IPS-18a (cell line): ENCODE measurements around the gene MRNIP.

Source experiments
- H3K27ac ChIP-seq: one replicate; pipeline ENCODE4 v1.5.1; 2013; ENCODE audit warnings: low read length
- H3K27me3 ChIP-seq: one replicate; pipeline ENCODE4 v1.6.1; 2013; ENCODE audit warnings: mild to moderate bottlenecking, low read length; ENCODE audit not compliant: control insufficient read depth, insufficient read depth
- H3K36me3 ChIP-seq: one replicate; pipeline ENCODE4 v1.6.1; 2013; ENCODE audit warnings: low read depth, low read length; ENCODE audit not compliant: control insufficient read depth
- H3K4me1 ChIP-seq: one replicate; pipeline ENCODE4 v1.6.1; 2013; ENCODE audit warnings: low read depth, low read length; ENCODE audit not compliant: control insufficient read depth
- H3K4me3 ChIP-seq: one replicate; pipeline ENCODE4 v1.5.1; 2013; ENCODE audit warnings: low read length
- H3K9ac ChIP-seq: one replicate; pipeline ENCODE4 v1.6.1; 2013; ENCODE audit warnings: mild to moderate bottlenecking, low read length, moderate library complexity
- H3K9me3 ChIP-seq: one replicate; pipeline ENCODE4 v1.6.1; 2013; ENCODE audit warnings: low read depth, low read length; ENCODE audit not compliant: control insufficient read depth

Gene MRNIP

GRCh38 chr5:179900206-179900605 lies 41.6 kb upstream of the MRNIP start:
- H3K4me1 ChIP-seq = no peaks in the 10 kb centered on the region
- H3K9ac ChIP-seq = no peak overlapping the region
- no peak overlapping the region for H3K27ac ChIP-seq
- H3K9me3 ChIP-seq = no peaks in the 10 kb centered on the region
- H3K4me3 ChIP-seq = no peak overlapping the region
- H3K27me3 ChIP-seq = no peaks in the 10 kb centered on the region
- H3K36me3 ChIP-seq = peaks cover 17% of the 10 kb centered on the region

- H3K9me3 ChIP-seq = no peaks in the 10 kb centered on the region
- H3K27me3 ChIP-seq = no peaks in the 10 kb centered on the region
- H3K36me3 ChIP-seq = peaks cover 33% of the 10 kb centered on the region
- no peak overlapping the region for H3K27ac ChIP-seq
- H3K4me1 ChIP-seq = no peaks in the 10 kb centered on the region
- H3K9ac ChIP-seq = no peak overlapping the region
- H3K4me3 ChIP-seq = no peak overlapping the region
Observed at GRCh38 chr5:179895861-179896260, 37.2 kb upstream of the MRNIP start.

- H3K27me3 ChIP-seq = no peaks in the 10 kb centered on the region
- no peak overlapping the region for H3K27ac ChIP-seq
- H3K4me1 ChIP-seq = no peaks in the 10 kb centered on the region
- H3K4me3 ChIP-seq = no peak overlapping the region
- peaks cover 41% of the 10 kb centered on the region for H3K36me3 ChIP-seq
- H3K9ac ChIP-seq = no peak overlapping the region
- H3K9me3 ChIP-seq = no peaks in the 10 kb centered on the region
Observed at GRCh38 chr5:179893958-179894895, 35.6 kb upstream of the MRNIP start.

GRCh38 chr5:179893076-179893957 lies 34.7 kb upstream of the MRNIP start:
- no peaks in the 10 kb centered on the region for H3K9me3 ChIP-seq
- H3K9ac ChIP-seq = no peak overlapping the region
- H3K27me3 ChIP-seq = no peaks in the 10 kb centered on the region
- no peak overlapping the region for H3K27ac ChIP-seq
- H3K4me1 ChIP-seq = no peaks in the 10 kb centered on the region
- peaks cover 38% of the 10 kb centered on the region for H3K36me3 ChIP-seq
- no peak overlapping the region for H3K4me3 ChIP-seq

GRCh38 chr5:179892255-179892654 lies 33.6 kb upstream of the MRNIP start:
- H3K27ac ChIP-seq = no peak overlapping the region
- H3K27me3 ChIP-seq = no peaks in the 10 kb centered on the region
- H3K4me1 ChIP-seq = no peaks in the 10 kb centered on the region
- no peak overlapping the region for H3K4me3 ChIP-seq
- H3K9me3 ChIP-seq = no peaks in the 10 kb centered on the region
- H3K9ac ChIP-seq = no peak overlapping the region
- H3K36me3 ChIP-seq = peaks cover 39% of the 10 kb centered on the region

- Histone ChIP-seq H3K4me1 (no peaks in the 10 kb centered on the region), H3K4me3 (no peak overlapping the region), H3K27me3 (no peaks in the 10 kb centered on the region), H3K27ac (no peak overlapping the region), H3K9me3 (no peaks in the 10 kb centered on the region), H3K36me3 (peaks cover 39% of the 10 kb centered on the region), H3K9ac (no peak overlapping the region)
Observed at GRCh38 chr5:179890751-179891682, 32.4 kb upstream of the MRNIP start.

- Histone ChIP-seq H3K4me1 (no peaks in the 10 kb centered on the region), H3K27ac (no peak overlapping the region), H3K36me3 (peaks cover 39% of the 10 kb centered on the region), H3K9ac (no peak overlapping the region), H3K27me3 (no peaks in the 10 kb centered on the region), H3K4me3 (no peak overlapping the region), H3K9me3 (no peaks in the 10 kb centered on the region)
Observed at GRCh38 chr5:179889885-179890284, 31.3 kb upstream of the MRNIP start.

- Histone ChIP-seq H3K27me3 (no peaks in the 10 kb centered on the region), H3K27ac (no peak overlapping the region), H3K9me3 (peaks cover 4% of the 10 kb centered on the region), H3K4me3 (no peak overlapping the region), H3K36me3 (peaks cover 44% of the 10 kb centered on the region), H3K4me1 (no peaks in the 10 kb centered on the region), H3K9ac (no peak overlapping the region)
Observed at GRCh38 chr5:179887802-179888201, 29.2 kb upstream of the MRNIP start.

GRCh38 chr5:179887095-179887494 lies 28.5 kb upstream of the MRNIP start:
- H3K4me3 ChIP-seq = no peak overlapping the region
- H3K36me3 ChIP-seq = peaks cover 37% of the 10 kb centered on the region
- no peaks in the 10 kb centered on the region for H3K4me1 ChIP-seq
- peaks cover 4% of the 10 kb centered on the region for H3K9me3 ChIP-seq
- no peak overlapping the region for H3K9ac ChIP-seq
- no peak overlapping the region for H3K27ac ChIP-seq
- no peaks in the 10 kb centered on the region for H3K27me3 ChIP-seq

- Histone ChIP-seq H3K9ac (no peak overlapping the region), H3K36me3 (peaks cover 33% of the 10 kb centered on the region), H3K27me3 (no peaks in the 10 kb centered on the region), H3K27ac (no peak overlapping the region), H3K4me3 (no peak overlapping the region), H3K9me3 (peaks cover 4% of the 10 kb centered on the region), H3K4me1 (no peaks in the 10 kb centered on the region)
Observed at GRCh38 chr5:179886190-179886911, 27.7 kb upstream of the MRNIP start.
